Upper lobe of right lung (tissue), 1 donor: Measurements from ENCODE around the gene ANO2. TPM values are rescaled to one million over a fixed set of nuclear protein-coding genes. Genes with fewer than 3 reads are reported as not detected.

Experiments
- ATAC-seq: fragments of 200-7000 bp; cut with Tn5 transposase; one replicate; pipeline ENCODE4 v1.9.1; 2020; ENCODE audit warnings: mild to moderate bottlenecking, moderate library complexity
- DNase-seq: peaks from one replicate; pipeline ENCODE4 v3.0.0-alpha.2; 2020
- H3K27ac ChIP-seq: fragments of 200-600 bp; one replicate; pipeline ENCODE4 v1.8.0; 2022
- H3K27me3 ChIP-seq: fragments of 200-600 bp; one replicate; pipeline ENCODE4 v1.8.0; 2022; ENCODE audit warnings: mild to moderate bottlenecking
- H3K36me3 ChIP-seq: fragments of 200-600 bp; one replicate; pipeline ENCODE4 v1.8.0; 2022
- H3K4me1 ChIP-seq: fragments of 200-600 bp; one replicate; pipeline ENCODE4 v1.8.0; 2022
- H3K4me3 ChIP-seq: fragments of 200-600 bp; one replicate; pipeline ENCODE4 v1.8.0; 2022; ENCODE audit warnings: mild to moderate bottlenecking
- H3K9me3 ChIP-seq: fragments of 200-600 bp; one replicate; pipeline ENCODE4 v1.8.0; 2022
- intact Hi-C: fragments of 100-400 bp; cut with DNase I; formaldehyde crosslinking; loops from one replicate; pipeline ENCODE4 v1.11.0; 2022
- total RNA-seq: library from RNA; stranded (reverse); fragmentation: NEBNext Ultra II Directional; extraction: Animal tissue kit (Norgen Biotek cat#: 25700); gene quantifications from one replicate; pipeline ENCODE4 v1.2.1, GENCODE V29; 2021
- TF ChIP-seq, protein P1 (sequence below): fragments of 200-600 bp; IDR thresholded peaks from one replicate; pipeline ENCODE4 v1.8.0; 2022; ENCODE audit warnings: antibody characterized with exemption
- donor health status: DM: no; HTN: yes; CAD: no; lungs with severe emphysema.

ANO2 gene
- total RNA-seq, 1 donor from 2014 or later = 36.8 TPM

DNA sequence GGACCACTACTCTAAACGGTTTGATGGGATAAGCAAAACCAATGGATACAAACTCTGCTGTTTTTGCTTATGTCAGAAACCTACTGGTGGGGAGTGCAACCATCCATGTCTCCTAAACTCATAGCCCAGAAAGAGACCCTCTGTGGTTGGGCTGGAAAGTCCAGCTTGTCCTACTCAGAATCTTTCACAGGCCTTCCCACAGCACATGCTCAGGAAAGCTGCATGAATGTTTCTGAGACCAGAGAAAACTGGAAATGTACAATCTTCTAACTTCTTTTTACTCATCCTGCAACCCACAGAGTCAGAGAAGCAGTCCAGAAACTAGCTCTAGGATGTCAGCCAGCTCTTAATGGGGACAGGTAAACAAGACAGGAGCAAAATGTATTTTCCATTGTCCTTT, 73.3 kb downstream of the ANO2 start:
- Histone ChIP-seq H3K27me3 (no peaks in the 10 kb centered on the region), H3K36me3 (no peaks in the 10 kb centered on the region), H3K4me1 (no peaks in the 10 kb centered on the region), H3K27ac (no peak overlapping the region), H3K9me3 (no peaks in the 10 kb centered on the region), H3K4me3 (no peak overlapping the region)
- ATAC-seq = no peak
- TF ChIP-seq, protein P1, sequence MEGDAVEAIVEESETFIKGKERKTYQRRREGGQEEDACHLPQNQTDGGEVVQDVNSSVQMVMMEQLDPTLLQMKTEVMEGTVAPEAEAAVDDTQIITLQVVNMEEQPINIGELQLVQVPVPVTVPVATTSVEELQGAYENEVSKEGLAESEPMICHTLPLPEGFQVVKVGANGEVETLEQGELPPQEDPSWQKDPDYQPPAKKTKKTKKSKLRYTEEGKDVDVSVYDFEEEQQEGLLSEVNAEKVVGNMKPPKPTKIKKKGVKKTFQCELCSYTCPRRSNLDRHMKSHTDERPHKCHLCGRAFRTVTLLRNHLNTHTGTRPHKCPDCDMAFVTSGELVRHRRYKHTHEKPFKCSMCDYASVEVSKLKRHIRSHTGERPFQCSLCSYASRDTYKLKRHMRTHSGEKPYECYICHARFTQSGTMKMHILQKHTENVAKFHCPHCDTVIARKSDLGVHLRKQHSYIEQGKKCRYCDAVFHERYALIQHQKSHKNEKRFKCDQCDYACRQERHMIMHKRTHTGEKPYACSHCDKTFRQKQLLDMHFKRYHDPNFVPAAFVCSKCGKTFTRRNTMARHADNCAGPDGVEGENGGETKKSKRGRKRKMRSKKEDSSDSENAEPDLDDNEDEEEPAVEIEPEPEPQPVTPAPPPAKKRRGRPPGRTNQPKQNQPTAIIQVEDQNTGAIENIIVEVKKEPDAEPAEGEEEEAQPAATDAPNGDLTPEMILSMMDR = no peak
- DNase-seq = no peak
- intact Hi-C loops = no loop called here

DNA sequence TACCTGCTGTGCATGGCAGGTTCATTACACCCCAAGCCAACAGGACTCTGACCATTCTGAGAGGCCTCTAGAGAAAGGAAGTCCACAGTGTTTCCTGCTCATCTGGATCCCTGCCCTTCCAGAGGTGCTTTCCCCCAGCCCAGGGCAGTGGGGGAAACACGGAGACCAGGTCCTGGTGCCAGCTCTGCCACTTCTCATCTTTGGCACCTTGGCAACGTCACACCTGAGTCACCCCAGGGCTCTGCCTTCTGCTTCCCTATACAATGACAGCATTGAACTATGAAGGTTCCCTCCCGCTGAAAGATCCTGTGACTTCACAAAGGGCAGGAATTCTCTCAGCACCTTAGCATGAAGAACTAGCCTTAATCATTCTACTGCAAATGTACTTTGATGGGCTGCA, 74.9 kb downstream of the ANO2 start:
- TF ChIP-seq, protein P1 = no peak

DNA sequence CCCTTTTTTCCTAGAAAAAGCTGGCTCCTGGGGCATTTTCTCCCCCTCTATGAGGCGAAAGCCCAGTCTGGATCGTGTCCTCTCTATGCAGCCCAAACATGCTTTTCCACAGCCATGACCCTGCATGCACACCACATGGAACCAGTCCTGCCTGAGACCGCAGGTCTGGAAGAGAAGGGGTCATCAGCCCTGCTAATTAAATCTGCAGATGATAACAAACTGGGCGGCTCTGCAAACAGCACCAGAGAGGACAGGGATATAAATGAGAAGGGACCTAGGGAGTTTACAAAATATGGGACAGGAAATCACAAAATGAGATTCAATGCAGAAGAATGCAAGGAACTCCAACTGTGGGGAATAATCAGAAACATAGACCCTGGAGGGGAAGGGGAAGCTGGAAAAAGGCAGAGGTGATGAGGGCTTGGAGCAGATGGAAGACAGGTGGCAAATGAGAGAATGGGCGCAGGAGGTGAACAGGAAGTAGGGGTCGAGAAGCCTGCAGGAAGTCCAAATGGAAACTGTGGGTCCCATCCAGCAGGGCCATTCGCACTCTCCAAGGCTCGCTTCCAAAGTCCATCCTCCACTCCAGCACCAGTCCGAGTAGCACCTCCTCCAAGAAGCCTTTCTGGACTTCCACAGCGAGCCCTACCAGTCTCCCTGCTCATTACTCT, 76.3 kb downstream of the ANO2 start:
- intact Hi-C loops = no loop called here
- Histone ChIP-seq H3K27ac (no peak overlapping the region), H3K4me1 (no peaks in the 10 kb centered on the region), H3K4me3 (no peak overlapping the region), H3K36me3 (no peaks in the 10 kb centered on the region), H3K9me3 (no peaks in the 10 kb centered on the region), H3K27me3 (no peaks in the 10 kb centered on the region)
- ATAC-seq = no peak
- TF ChIP-seq, protein P1 = no peak
- no peak for DNase-seq

More for the DNA sequence above, 74.9 kb downstream of the ANO2 start:
- ATAC-seq = no peak
- DNase-seq = no peak
- Histone ChIP-seq H3K4me3 (no peak overlapping the region), H3K4me1 (no peaks in the 10 kb centered on the region), H3K36me3 (no peaks in the 10 kb centered on the region), H3K27me3 (no peaks in the 10 kb centered on the region), H3K27ac (no peak overlapping the region), H3K9me3 (no peaks in the 10 kb centered on the region)
- intact Hi-C loops = no loop called here

DNA sequence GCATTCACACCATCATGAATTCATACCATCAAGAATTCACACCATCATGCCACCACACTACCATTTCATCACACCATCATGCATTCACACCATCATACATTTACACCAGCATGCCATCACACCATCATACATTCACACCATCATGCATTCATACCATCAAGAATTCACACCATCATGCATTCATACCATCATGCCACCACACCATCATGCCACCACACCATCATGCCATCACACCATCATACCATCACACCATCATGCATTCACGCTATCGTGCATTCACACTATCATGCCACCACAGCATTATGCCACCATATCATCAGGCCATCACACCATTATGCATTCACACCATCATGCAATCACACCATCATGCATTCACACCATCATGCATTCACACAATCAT, 79.7 kb downstream of the ANO2 start:
- Histone ChIP-seq H3K9me3 (no peaks in the 10 kb centered on the region), H3K4me1 (no peaks in the 10 kb centered on the region), H3K27me3 (no peaks in the 10 kb centered on the region), H3K36me3 (no peaks in the 10 kb centered on the region), H3K27ac (no peak overlapping the region), H3K4me3 (no peak overlapping the region)
- ATAC-seq (no peak), DNase-seq (no peak)
- TF ChIP-seq, protein P1 = no peak
- intact Hi-C loops = no loop called here

DNA sequence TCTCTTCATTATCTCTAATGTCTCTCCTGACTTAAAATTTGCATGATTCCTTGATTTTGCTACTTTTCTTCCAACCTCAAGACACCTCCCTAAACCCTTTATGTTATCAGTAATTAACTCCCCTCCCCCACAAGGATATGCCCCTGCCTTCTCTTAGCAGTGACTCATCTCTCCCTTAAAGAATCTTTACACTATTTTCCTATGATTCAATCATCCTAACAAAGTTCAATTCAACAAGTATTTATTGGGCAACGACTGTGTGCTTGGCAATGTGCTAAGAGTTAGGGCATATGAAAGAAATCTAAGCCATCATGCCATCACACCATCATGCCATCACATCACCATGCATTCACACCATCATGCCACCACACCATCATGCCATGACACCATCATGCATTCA, 80.1 kb downstream of the ANO2 start:
- H3K36me3 ChIP-seq = no peaks in the 10 kb centered on the region
- intact Hi-C loops = no loop called here
- H3K4me3 ChIP-seq = no peak overlapping the region
- no peaks in the 10 kb centered on the region for H3K9me3 ChIP-seq
- H3K27ac ChIP-seq = no peak overlapping the region
- TF ChIP-seq, protein P1 = no peak
- no peak for ATAC-seq
- H3K27me3 ChIP-seq = no peaks in the 10 kb centered on the region
- H3K4me1 ChIP-seq = no peaks in the 10 kb centered on the region
- no peak for DNase-seq

DNA sequence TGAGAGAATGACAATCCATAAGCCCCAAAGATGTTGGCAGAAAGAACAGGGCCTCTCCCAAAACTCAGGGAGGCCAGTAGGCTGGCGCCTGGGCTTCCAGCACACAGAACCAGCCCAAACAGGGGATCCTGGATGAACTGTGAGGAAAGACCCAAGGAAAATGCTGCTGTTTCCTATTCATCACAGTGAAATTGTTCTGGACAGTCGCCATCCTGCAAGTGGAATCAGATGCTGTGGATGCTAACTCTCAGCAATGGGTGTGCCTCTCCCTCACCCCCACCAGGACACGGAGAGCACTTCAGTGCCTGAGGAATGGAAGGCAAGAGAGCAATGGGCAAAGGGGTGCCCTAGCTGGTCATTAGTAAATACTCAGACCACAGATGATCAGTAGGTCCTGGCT, 80.8 kb downstream of the ANO2 start:
- no peaks in the 10 kb centered on the region for H3K27me3 ChIP-seq
- no peak overlapping the region for H3K27ac ChIP-seq
- no peaks in the 10 kb centered on the region for H3K4me1 ChIP-seq
- H3K36me3 ChIP-seq = no peaks in the 10 kb centered on the region
- no peaks in the 10 kb centered on the region for H3K9me3 ChIP-seq
- H3K4me3 ChIP-seq = no peak overlapping the region
- TF ChIP-seq, protein P1 = no peak
- DNase-seq (no peak), ATAC-seq (no peak)
- intact Hi-C loops = no loop called here
